Fibroblast of lung (primary cell): ENCODE data around the gene PRR19. TPM values are rescaled to one million over a fixed set of nuclear protein-coding genes. Genes with fewer than 3 reads are reported as not detected.
A peak's percentile ranks its signal among the peaks of the same experiment; 100 is the strongest.
"Not testable (repeated sequence)": the region's sequence is repeated elsewhere in the genome, so short reads cannot be mapped to it uniquely, and the experiment has no call there.

Experiments used
- DNase-seq, 2 donors: peaks; one replicate each; pipeline versions ENCODE4 v3.0.0 to v3.0.0-alpha.2; 2010; ENCODE audit warnings: low read depth in 2 of 2
- H2AFZ ChIP-seq: 2 replicates; pipeline ENCODE4 v1.5.1; 2012; ENCODE audit warnings: low read length, control low read depth, inconsistent platforms
- H3K27ac ChIP-seq: 2 replicates; pipeline ENCODE4 v1.5.1; 2011; ENCODE audit warnings: low read length, control low read depth; ENCODE audit not compliant: insufficient read depth
- H3K27me3 ChIP-seq: 2 replicates; pipeline ENCODE4 v1.5.1; 2011; ENCODE audit warnings: mild to moderate bottlenecking, low read length; ENCODE audit not compliant: control insufficient read depth, insufficient read depth
- H3K36me3 ChIP-seq: 2 replicates; pipeline ENCODE4 v1.5.1; 2011; ENCODE audit warnings: low read length; ENCODE audit not compliant: control insufficient read depth, insufficient read depth
- H3K4me1 ChIP-seq: 2 replicates; pipeline ENCODE4 v1.5.1; 2011; ENCODE audit warnings: low read length; ENCODE audit not compliant: control insufficient read depth, insufficient read depth; ENCODE audit errors: extremely low read depth
- H3K4me2 ChIP-seq: 2 replicates; pipeline ENCODE4 v1.5.1; 2011; ENCODE audit warnings: low read length, control low read depth; ENCODE audit not compliant: insufficient read depth; ENCODE audit errors: extremely low read depth
- H3K4me3 ChIP-seq, 4 experiments: fragments of 200-600 bp in 1 of 4; sonication (generic) in 1 of 4; replicated peaks in 1 of 4; 2 replicates each; pipeline ENCODE4 v1.5.1; 2011 to 2016; ENCODE audit warnings: low read length in 4 of 4, low read depth in 3 of 4, mild to moderate bottlenecking in 3 of 4, control low read depth in 2 of 4, inconsistent platforms in 1 of 4, mixed read lengths in 1 of 4; ENCODE audit not compliant: insufficient read depth in 1 of 4; ENCODE audit errors: control extremely low read depth in 1 of 4
- H3K79me2 ChIP-seq: 2 replicates; pipeline ENCODE4 v1.5.1; 2012; ENCODE audit warnings: mild to moderate bottlenecking, low read length, inconsistent platforms; ENCODE audit not compliant: control insufficient read depth, insufficient read depth
- H3K9ac ChIP-seq: 2 replicates; pipeline ENCODE4 v1.5.1; 2011; ENCODE audit warnings: mild to moderate bottlenecking, low read length, control low read depth; ENCODE audit not compliant: insufficient read depth
- H3K9me3 ChIP-seq: 2 replicates; pipeline ENCODE4 v1.5.1; 2012; ENCODE audit warnings: low read depth, low read length; ENCODE audit not compliant: control insufficient read depth, insufficient read depth
- H4K20me1 ChIP-seq: 2 replicates; pipeline ENCODE4 v1.5.1; 2011; ENCODE audit warnings: low read length; ENCODE audit not compliant: control insufficient read depth, insufficient read depth; ENCODE audit errors: extremely low read depth
- CTCF ChIP-seq, 2 donors: IDR thresholded peaks in 1 of 2; conservative IDR thresholded peaks in 1 of 2; 1 replicate in 1 of 2; 2 replicates in 1 of 2; pipeline ENCODE4 v1.5.1; 2011 to 2012; ENCODE audit warnings: low read length in 2 of 2, control low read depth in 1 of 2, inconsistent platforms in 1 of 2, low read depth in 1 of 2, mild to moderate bottlenecking in 1 of 2
- EZH2 ChIP-seq: IDR thresholded peaks from 2 replicates; pipeline ENCODE4 v1.5.1; 2012; ENCODE audit warnings: low read length, control low read depth, mild to moderate bottlenecking; ENCODE audit errors: missing control alignments
- polyA plus RNA-seq, 2 donors: library from polyadenylated mRNA; depleted of rRNA in 1 of 2; stranded (reverse) in 1 of 2; unstranded in 1 of 2; fragments of >200 nt; gene quantifications; 2 replicates each; pipeline ENCODE4 v1.2.1, GENCODE V29; 2011 to 2012; ENCODE audit warnings: missing spikeins in 1 of 2
- total RNA-seq: library from RNA; depleted of rRNA; stranded (reverse); fragments of >200 nt; gene quantifications from 2 replicates; pipeline ENCODE4 v1.2.1, GENCODE V29; 2014

Gene PRR19
- total and polyA plus RNA-seq, 2 donors (not counting 1 experiment from before 2014, with no cell fraction given), result 0.17 to 0.39 TPM

GRCh38 chr19:42261763-42262162, 40.2 kb upstream of the PRR19 start:
- TF ChIP-seq EZH2 (no peak), CTCF (conservative IDR thresholded peaks at IDR 0.05 in 1 of 2, IDR thresholded peaks at IDR 0.05 in 1 of 2; ENCODE audit: low read depth in 1 of 2, low read length in 2 of 2) (no peak)
- Histone ChIP-seq H3K9me3 (no peaks in the 10 kb centered on the region), H3K27me3 (no peaks in the 10 kb centered on the region), H3K4me2 (no peak overlapping the region), H2AFZ (no peak overlapping the region), H3K27ac (no peak overlapping the region), H3K4me1 (no peaks in the 10 kb centered on the region), H4K20me1 (no peaks in the 10 kb centered on the region), H3K36me3 (no peaks in the 10 kb centered on the region), H3K79me2 (no peaks in the 10 kb centered on the region), H3K4me3 (no peak overlapping the region), H3K9ac (no peak overlapping the region)
- DNase-seq, result no peak

- H3K27ac ChIP-seq, H2AFZ ChIP-seq, H3K9me3 ChIP-seq, H3K36me3 ChIP-seq, DNase-seq, H3K27me3 ChIP-seq, H3K9ac ChIP-seq, H3K4me2 ChIP-seq, H4K20me1 ChIP-seq, H3K4me3 ChIP-seq: not testable (repeated sequence)
- H3K4me1 ChIP-seq, result peaks cover 11% of the 10 kb centered on the region
- peaks cover 16% of the 10 kb centered on the region for H3K79me2 ChIP-seq
Measured at GRCh38 chr19:42266105-42266504, 35.8 kb upstream of the PRR19 start.

- H4K20me1 ChIP-seq, H3K9ac ChIP-seq, H2AFZ ChIP-seq, DNase-seq, H3K36me3 ChIP-seq, H3K27ac ChIP-seq, H3K4me3 ChIP-seq, H3K27me3 ChIP-seq, H3K9me3 ChIP-seq: not testable (repeated sequence)
- Histone ChIP-seq H3K4me2 (peak overlapping the region; percentile 98), H3K4me1 (peaks cover 13% of the 10 kb centered on the region), H3K79me2 (peaks cover 24% of the 10 kb centered on the region)
Measured at GRCh38 chr19:42266928-42267603, 34.9 kb upstream of the PRR19 start.

- H3K4me2 ChIP-seq, result peak overlapping the region; percentile 98
- peaks cover 13% of the 10 kb centered on the region for H3K4me1 ChIP-seq
- H3K27me3 ChIP-seq, result no peaks in the 10 kb centered on the region
- H3K4me3 ChIP-seq, result peak overlapping the region; percentile 57 to 89 (median 69)
- H3K9me3 ChIP-seq, result no peaks in the 10 kb centered on the region
- peak overlapping the region; percentile 95 for H2AFZ ChIP-seq
- H3K79me2 ChIP-seq, result peaks cover 29% of the 10 kb centered on the region
- H4K20me1 ChIP-seq, result no peaks in the 10 kb centered on the region
- peak overlapping the region; percentile 67 for H3K9ac ChIP-seq
- TF ChIP-seq CTCF (conservative IDR thresholded peaks at IDR 0.05 in 1 of 2, IDR thresholded peaks at IDR 0.05 in 1 of 2; ENCODE audit: low read depth in 1 of 2, low read length in 2 of 2), result no peak
- no peak for TF ChIP-seq EZH2
- H3K36me3 ChIP-seq, result peaks cover 8% of the 10 kb centered on the region
- DNase-seq, result no peak
- H3K27ac ChIP-seq, result peak overlapping the region; percentile 98
Measured at GRCh38 chr19:42267644-42268141, 34.2 kb upstream of the PRR19 start.
